ENCODE data around the gene IGFL2. TPM values are rescaled to one million over a fixed set of nuclear protein-coding genes. Genes with fewer than 3 reads are reported as not detected.
"Not testable (repeated sequence)": the region's sequence is repeated elsewhere in the genome, so short reads cannot be mapped to it uniquely, and the experiment has no call there.

The IGFL2 gene
- total RNA-seq, 2 donors from 2014 or later: not detected

DNA sequence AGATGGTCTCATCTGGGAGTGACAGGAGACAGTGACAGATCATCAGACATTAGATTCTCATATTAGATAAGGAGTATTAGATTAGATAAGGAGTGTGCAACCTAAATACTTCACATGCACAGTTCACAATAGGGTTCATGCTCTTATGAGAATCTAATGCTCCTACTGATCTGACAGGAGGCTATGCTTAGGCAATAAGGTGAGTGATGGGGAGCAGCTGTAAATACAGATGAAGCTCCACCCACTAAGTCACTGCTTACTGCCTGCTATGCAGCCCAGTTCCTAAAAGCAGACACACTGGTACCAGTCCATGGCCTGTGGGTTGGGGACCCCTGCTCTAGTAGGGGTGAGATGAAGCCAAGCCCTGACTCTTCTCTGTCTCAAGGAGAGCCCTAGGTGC, 13.5 kb upstream of the IGFL2 start:
- intact Hi-C loops (cut with DNase I, micrococcal nuclease): no loop called here
- DNase-seq (no peak), ATAC-seq (no peak)

DNA sequence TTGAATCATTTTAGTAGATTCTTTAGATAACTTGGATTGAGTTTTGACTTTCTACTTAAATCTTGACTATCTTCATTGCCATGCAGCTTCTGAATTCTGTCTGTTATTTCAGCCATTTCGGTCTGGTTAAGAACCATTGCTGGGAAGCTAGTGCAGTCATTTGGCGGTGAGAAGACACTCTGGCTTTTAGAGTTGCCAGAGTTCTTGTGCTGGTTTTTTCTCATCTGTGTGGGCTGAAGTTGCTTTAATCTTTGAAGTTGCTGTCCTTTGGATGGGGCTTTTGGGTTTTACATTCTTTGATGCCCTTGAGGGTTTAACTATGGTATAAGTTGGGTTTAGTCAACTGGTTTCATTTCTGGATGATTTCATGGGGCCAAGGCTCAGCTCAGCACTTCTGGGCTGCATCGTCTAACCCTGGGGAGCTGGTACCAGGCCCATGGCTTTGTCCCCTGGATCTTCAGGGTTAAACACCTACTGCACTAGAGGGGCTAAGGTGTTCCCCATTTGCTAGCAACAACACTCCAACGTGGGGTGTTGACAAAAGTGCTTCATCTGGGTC, 10.0 kb upstream of the IGFL2 start:
- DNase-seq (no peak), ATAC-seq (no peak)
- intact Hi-C loops (cut with DNase I, micrococcal nuclease): no loop called here

- intact Hi-C loops (cut with DNase I, micrococcal nuclease): no loop called here
- ATAC-seq (no peak), DNase-seq (no peak)
Observed at GRCh38 chr19:46141421-46141820, 6.6 kb upstream of the IGFL2 start.

DNA sequence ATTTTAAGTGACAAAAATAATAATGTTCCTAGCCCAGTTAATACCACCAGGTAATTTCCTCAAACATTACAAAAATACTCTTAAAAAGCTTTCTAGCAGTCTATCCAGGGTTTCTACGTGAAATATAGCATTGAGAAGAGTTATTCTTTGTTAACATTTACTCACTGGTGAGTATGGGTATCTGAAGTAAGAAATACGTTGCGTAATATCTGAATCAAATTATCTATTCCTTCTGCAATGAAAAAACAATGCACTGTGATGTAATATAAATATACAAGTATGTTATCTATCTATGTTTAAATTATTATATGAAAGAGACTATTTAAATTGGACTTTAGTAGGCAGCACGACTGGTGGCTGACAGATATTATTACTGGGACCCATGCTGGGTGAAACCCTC, 5.7 kb upstream of the IGFL2 start:
- intact Hi-C loops (cut with DNase I, micrococcal nuclease): no loop called here
- DNase-seq (no peak), ATAC-seq (no peak)

- intact Hi-C loops (cut with DNase I, micrococcal nuclease): no loop called here
- DNase-seq (peak; percentile 42 to 52), ATAC-seq (peak; percentile 96)
Observed at GRCh38 chr19:46144756-46145155, 3.3 kb upstream of the IGFL2 start.

DNA sequence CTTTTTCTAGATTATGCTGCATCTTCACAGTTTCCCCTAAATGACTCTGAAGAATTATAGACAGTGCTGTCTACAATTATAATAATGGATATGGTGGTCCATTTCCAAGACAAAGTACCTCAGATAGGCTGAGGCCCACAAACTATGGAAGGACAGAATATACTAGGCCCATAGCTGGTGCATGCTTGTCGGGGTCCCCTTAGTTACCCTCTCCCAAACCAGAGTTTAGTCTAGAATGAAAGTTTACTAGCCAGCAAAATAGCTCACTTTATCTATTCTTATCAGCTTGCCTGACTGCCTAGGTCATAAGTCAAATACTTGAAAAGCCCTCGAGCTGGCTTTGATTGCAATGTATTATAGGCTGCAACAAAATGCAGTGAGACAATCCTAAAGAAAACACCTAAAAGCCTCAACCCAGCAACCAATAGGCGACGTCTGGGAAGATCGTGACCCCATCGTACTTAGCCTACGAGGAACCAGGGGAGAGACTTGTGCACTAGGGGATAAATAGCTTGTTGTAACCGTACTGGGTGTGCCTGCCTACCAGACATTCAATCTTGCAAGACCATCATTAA, 785 bp upstream of the IGFL2 start:
- intact Hi-C loops (cut with DNase I, micrococcal nuclease): no loop called here
- ATAC-seq (no peak), DNase-seq (no peak)

DNA sequence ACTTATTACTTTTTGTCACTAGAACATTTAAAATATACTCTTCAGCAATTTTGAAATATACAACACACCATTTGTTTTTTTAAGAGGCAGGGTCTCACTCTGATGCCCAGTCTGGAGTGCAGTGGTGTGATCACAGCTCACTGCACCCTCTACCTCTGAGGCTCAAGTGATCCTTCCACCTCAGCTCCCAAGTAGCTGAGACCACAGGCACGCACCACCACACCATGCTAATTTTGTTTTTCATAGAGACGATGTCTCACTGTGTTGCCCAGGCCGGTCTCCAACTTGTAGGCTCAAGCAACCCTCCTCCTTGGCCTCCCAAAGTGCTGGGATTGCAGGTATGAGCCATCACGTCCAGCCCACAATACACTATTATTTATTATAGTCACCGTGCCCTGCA, 2.6 kb downstream of the IGFL2 start:
- ATAC-seq (no peak), DNase-seq (no peak)
- intact Hi-C loops (cut with DNase I, micrococcal nuclease): no loop called here

- intact Hi-C loops (cut with DNase I, micrococcal nuclease): no loop called here
Observed at GRCh38 chr19:46155237-46155636, 7.2 kb downstream of the IGFL2 start.

GRCh38 chr19:46159418-46160232, 11.6 kb downstream of the IGFL2 start:
- no peak for DNase-seq
- peak; percentile 97 for ATAC-seq
- intact Hi-C loops (cut with DNase I, micrococcal nuclease): no loop called here

More at GRCh38 chr19:46155237-46155636, 7.2 kb downstream of the IGFL2 start:
- ATAC-seq: no peak
- no peak for DNase-seq

- ATAC-seq: peak; percentile 60
- intact Hi-C loops (cut with DNase I, micrococcal nuclease): no loop called here
Observed at GRCh38 chr19:46160233-46160775, 12.3 kb downstream of the IGFL2 start.

DNA sequence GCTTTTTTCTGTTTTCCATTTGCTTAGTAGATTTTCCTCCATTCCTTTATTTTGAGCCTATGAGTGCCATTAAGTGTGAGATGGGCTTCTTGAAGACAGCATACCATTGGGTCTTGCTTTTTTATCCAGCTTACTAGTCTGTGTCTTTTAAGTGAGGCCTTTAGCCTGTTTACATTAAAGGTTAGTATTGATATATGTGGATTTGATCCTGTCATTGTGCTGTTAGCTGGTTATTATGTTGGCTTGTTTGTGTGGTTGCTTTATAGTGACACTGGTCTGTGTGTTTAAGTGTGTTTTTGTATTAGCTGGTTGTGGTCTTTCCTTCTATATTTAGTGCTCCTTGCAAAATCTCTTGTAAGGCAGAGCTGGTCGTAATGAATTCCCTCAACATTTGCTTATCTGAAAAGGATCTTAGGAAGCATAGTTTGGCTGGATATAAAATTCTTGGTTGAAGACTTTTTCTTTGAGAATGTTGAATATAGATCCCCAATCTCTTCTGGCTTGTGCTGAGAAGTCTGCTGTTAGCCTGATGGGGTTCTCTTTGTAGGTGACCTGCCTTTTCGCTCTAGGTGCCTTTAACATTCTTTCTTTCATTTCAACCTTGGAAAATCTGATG, 13.7 kb downstream of the IGFL2 start:
- intact Hi-C loops (cut with DNase I, micrococcal nuclease); ATAC-seq: not testable (repeated sequence)

More at GRCh38 chr19:46160233-46160775, 12.3 kb downstream of the IGFL2 start:
- DNase-seq: no peak

GRCh38 chr19:46162731-46163130, 14.7 kb downstream of the IGFL2 start:
- intact Hi-C loops (cut with DNase I, micrococcal nuclease): no loop called here
- no peak for ATAC-seq
- DNase-seq: no peak

More for the DNA sequence above, 13.7 kb downstream of the IGFL2 start:
- not testable (repeated sequence) for DNase-seq

- intact Hi-C loops (cut with DNase I, micrococcal nuclease): no loop called here
- DNase-seq (no peak), ATAC-seq (no peak)
Observed at GRCh38 chr19:46173886-46174480, 25.9 kb downstream of the IGFL2 start.

DNA sequence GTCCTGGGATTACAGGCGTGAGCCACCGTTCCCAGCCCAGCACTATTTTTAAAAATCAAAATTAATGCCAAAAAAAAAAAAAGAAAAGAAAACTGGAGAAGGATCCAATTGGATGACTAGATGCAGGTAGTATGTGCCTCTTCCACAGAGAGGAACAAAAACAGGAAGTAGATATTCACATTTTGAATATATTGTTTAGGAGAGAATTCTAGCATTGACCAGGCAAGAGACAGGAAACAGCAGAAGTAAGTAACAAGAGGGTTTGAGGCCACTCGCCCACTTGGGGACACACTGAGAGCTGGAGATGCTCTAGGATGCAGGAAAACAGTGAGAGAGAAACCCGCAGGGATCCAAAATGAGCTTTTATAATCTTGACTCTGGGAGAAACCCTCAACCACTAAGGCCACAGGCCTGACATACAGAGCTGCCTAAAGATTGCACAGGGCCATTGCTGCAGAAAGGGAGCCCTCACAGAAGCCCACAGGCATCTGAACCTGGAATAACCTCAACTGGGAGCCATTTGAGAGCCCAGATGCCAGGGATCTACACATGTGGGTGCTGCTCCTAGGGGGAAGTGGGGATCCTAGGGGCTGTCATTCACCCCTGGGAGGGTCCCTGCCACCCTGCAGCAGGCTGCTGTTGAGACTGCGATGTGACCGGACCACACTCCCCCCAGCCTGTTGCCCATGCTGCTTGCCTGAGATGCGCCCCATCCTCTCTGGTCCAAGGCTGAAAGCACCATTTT, 28.2 kb downstream of the IGFL2 start:
- no peak for DNase-seq
- intact Hi-C loops (cut with DNase I, micrococcal nuclease): no loop called here
- ATAC-seq: no peak

DNA sequence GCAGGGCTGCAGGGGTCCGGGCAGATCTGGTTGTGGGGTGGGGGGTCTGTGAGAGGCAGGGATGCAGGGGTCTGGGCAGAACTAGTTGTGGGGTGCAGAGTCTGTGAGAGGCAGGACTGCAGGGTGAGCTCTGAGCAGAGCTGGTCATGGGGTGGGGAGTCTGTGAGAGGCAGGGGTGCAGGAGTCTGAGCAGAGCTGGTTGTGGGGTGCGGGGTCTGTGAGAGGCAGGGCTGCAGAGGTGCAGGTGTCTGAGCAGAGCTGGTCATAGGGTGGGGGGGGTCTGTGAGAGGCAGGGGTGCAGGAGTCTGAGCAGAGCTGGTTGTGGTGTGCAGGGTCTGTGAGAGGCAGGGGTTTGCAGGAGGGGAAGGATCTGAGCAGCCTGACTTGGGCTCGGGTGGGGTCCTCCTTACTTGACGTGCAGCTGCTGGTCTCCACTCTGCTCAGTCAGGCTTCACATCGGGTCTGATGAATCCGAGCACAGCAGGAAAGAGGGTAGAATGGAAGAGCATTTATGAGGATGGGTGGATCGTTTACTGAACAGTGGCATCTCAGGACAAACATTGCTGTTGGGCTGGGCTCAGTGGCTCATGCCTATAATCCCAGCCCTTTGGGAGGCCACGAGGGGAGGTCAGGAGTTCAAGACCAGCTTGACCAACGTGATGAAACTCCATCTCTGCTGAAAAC, 31.2 kb downstream of the IGFL2 start:
- DNase-seq: no peak
- ATAC-seq: no peak
- intact Hi-C loops (cut with DNase I, micrococcal nuclease): no loop called here

DNA sequence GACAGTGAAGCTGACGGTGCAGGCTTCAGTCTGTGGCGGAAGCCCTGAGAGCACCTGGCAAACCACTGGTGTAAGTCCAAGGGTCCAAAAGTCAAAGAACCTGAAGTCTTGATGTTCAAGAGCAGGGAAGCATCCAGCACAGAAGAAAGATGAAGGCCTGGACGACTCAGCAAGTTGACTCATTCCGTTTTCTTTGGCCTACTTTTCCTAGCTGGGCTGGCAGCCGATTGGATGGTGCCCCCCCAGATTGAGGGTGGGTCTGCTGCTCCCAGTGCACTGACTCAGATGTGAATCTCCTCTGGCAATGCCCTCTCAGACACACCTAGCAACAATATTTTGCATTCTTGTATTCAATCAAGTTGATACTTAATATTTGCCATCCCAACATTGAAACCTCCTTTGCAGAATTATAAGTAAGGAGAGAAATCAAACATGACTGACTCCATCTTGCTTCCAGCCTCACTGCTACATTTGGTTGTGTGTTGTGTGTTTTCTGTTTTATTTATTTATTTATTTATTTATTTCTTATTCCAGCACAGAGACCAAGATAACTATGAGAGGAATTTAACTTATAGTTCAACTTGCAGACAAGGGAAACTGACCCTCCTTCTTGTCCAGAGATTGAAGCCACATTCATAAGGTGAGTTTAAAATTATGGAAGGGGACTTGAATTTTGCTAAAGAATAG, 32.8 kb downstream of the IGFL2 start:
- no peak for DNase-seq
- ATAC-seq: no peak

DNA sequence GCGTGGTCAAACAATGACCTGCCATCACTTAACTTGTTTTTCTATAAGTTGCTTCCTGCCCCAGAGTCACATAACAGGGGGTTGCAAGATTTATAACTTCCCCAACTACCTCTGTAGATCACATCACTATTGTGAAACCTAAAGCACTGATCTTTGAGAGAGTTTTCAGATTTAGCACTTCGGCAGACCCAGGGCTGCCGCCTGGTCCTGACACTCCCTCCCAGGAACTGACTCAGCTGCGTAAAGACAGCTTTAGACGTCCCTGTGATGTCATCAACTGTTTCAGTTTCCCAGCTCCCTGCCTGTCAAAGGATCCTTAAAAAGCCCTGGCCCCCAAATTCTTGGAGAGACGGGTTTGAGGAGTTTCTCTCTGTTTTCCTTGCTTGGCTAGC, 33.3 kb downstream of the IGFL2 start:
- intact Hi-C loops (cut with DNase I, micrococcal nuclease): no loop called here
- ATAC-seq (no peak), DNase-seq (no peak)

More for the DNA sequence above, 32.8 kb downstream of the IGFL2 start:
- intact Hi-C loops (cut with DNase I, micrococcal nuclease): no loop called here
